B cell (primary cell): Measurements from ENCODE around the gene EIF3A.

Experiments
- CTCF ChIP-seq: fragments of 200-600 bp; IDR thresholded peaks from one replicate; pipeline ENCODE4 v1.8.0; 2022; ENCODE audit warnings: antibody characterized with exemption, mild to moderate bottlenecking
- EZH2 ChIP-seq: IDR thresholded peaks from 2 replicates; pipeline ENCODE4 v1.6.1; 2012; ENCODE audit warnings: borderline replicate concordance, low read depth, mild to moderate bottlenecking, moderate library complexity, low read length; ENCODE audit not compliant: insufficient read depth, poor library complexity, severe bottlenecking

GRCh38 chr10:119087271-119087882, 6.8 kb upstream of the EIF3A start:
- TF ChIP-seq CTCF (no peak), EZH2 (no peak)
